ENCODE data around the gene MDM2.

DNA sequence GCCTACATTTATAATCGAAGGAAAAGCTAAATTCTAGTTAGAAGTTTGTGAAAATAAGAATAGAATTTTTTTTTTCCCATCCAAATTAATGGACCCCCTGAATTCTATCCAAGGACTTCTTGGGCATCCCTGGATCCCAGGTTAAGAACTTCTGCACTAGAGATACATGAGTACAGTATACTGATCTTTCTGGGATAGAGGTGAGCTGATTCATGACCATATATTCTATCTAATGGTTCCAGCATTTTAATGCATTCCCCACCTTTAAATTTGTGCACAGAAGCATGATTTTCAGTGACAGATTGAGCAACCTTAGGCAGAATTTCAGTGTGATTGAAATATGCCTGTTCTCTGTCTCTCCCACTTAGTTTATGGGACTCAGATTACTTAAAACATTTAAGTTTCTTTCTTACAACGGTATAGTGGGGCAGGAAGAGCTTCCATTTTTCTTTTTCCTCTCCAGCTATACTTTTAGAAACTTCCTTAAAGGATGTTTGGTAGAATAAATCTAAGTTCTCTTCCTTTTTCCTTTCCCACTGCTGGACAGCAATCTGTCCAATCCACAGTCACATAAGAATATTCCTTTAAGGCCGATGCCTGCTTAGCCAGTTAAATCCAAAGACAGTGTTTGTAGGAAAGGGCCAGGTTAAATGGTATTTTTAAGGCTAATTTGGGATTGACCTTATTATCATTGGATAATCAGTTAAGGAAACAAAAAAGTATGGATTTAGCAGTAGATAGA, 6.7 kb downstream of the MDM2 start:
- TF ChIP-seq PHF8 (CRISPR knock-in tag; IDR thresholded peaks at IDR 0.05) (no peak), PPARG (CRISPR knock-in tag; conservative IDR thresholded peaks at IDR 0.05) (no peak), NFIC (IDR thresholded peaks at IDR 0.05; ENCODE audit: low read length) (no peak), GTF2F1 (IDR thresholded peaks at IDR 0.05; ENCODE audit: low read length) (no peak), USF2 (IDR thresholded peaks at IDR 0.05; ENCODE audit: low read depth, low read length) (no peak), USF2 (CRISPR knock-in tag; IDR thresholded peaks at IDR 0.05; ENCODE audit: borderline replicate concordance) (no peak), CHD2 (IDR thresholded peaks at IDR 0.05; ENCODE audit: low read depth, low read length) (no peak), GLI4 (CRISPR knock-in tag; IDR thresholded peaks at IDR 0.05; ENCODE audit: borderline replicate concordance) (no peak), CHD4 (IDR thresholded peaks at IDR 0.05; ENCODE audit: borderline replicate concordance, low read length) (no peak), SMC3 (IDR thresholded peaks at IDR 0.05; ENCODE audit: low read length) (no peak), CTCF (CRISPR knock-in tag; IDR thresholded peaks at IDR 0.05) (no peak)
- TF ChIP-seq, protein P1, sequence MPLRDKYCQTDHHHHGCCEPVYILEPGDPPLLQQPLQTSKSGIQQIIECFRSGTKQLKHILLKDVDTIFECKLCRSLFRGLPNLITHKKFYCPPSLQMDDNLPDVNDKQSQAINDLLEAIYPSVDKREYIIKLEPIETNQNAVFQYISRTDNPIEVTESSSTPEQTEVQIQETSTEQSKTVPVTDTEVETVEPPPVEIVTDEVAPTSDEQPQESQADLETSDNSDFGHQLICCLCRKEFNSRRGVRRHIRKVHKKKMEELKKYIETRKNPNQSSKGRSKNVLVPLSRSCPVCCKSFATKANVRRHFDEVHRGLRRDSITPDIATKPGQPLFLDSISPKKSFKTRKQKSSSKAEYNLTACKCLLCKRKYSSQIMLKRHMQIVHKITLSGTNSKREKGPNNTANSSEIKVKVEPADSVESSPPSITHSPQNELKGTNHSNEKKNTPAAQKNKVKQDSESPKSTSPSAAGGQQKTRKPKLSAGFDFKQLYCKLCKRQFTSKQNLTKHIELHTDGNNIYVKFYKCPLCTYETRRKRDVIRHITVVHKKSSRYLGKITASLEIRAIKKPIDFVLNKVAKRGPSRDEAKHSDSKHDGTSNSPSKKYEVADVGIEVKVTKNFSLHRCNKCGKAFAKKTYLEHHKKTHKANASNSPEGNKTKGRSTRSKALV (CRISPR knock-in tag; IDR thresholded peaks at IDR 0.05) = no peak

All from HepG2 (cell line).